Mucosa of stomach (tissue), 1 donor: ENCODE measurements around the gene MB.

Experiments
- H3K27me3 ChIP-seq: one replicate; pipeline ENCODE4 v1.7.0; 2013; ENCODE audit warnings: mild to moderate bottlenecking, low read length; ENCODE audit not compliant: control insufficient read depth, insufficient read depth
- H3K36me3 ChIP-seq: one replicate; pipeline ENCODE4 v1.7.0; 2013; ENCODE audit warnings: low read length; ENCODE audit not compliant: control insufficient read depth, insufficient read depth
- H3K4me1 ChIP-seq: one replicate; pipeline ENCODE4 v1.7.0; 2013; ENCODE audit warnings: mild to moderate bottlenecking, low read length; ENCODE audit not compliant: control insufficient read depth, insufficient read depth
- H3K4me3 ChIP-seq: one replicate; pipeline ENCODE4 v1.7.0; 2013; ENCODE audit warnings: low read length
- H3K9ac ChIP-seq: one replicate; pipeline ENCODE4 v1.7.0; 2013; ENCODE audit warnings: mild to moderate bottlenecking, low read length, moderate library complexity
- H3K9me3 ChIP-seq: one replicate; pipeline ENCODE4 v1.7.0; 2013; ENCODE audit warnings: mild to moderate bottlenecking, low read length, moderate library complexity; ENCODE audit not compliant: control insufficient read depth
- donor health status: Pancreatic carcinoma.

Gene MB

GRCh38 chr22:35559354-35560005, 57.6 kb downstream of the MB start:
- Histone ChIP-seq H3K4me3 (no peak overlapping the region), H3K36me3 (no peaks in the 10 kb centered on the region), H3K4me1 (no peaks in the 10 kb centered on the region)

GRCh38 chr22:35558719-35559118, 58.4 kb downstream of the MB start:
- no peak overlapping the region for H3K9ac ChIP-seq
- peaks cover 7% of the 10 kb centered on the region for H3K27me3 ChIP-seq
- H3K4me3 ChIP-seq: no peak overlapping the region

More at GRCh38 chr22:35559354-35560005, 57.6 kb downstream of the MB start:
- peaks cover 7% of the 10 kb centered on the region for H3K27me3 ChIP-seq
- H3K9me3 ChIP-seq: no peaks in the 10 kb centered on the region
- H3K9ac ChIP-seq: no peak overlapping the region

GRCh38 chr22:35558031-35558430, 59.1 kb downstream of the MB start:
- H3K9ac ChIP-seq: no peak overlapping the region
- H3K4me1 ChIP-seq: no peaks in the 10 kb centered on the region

More at GRCh38 chr22:35558719-35559118, 58.4 kb downstream of the MB start:
- Histone ChIP-seq H3K4me1 (no peaks in the 10 kb centered on the region), H3K9me3 (no peaks in the 10 kb centered on the region), H3K36me3 (no peaks in the 10 kb centered on the region)

More at GRCh38 chr22:35558031-35558430, 59.1 kb downstream of the MB start:
- H3K36me3 ChIP-seq: no peaks in the 10 kb centered on the region
- H3K4me3 ChIP-seq: no peak overlapping the region
- peaks cover 7% of the 10 kb centered on the region for H3K27me3 ChIP-seq
- H3K9me3 ChIP-seq: no peaks in the 10 kb centered on the region
